ENCODE data around the gene PSRC1.
"Not testable (repeated sequence)": the region's sequence is repeated elsewhere in the genome, so short reads cannot be mapped to it uniquely, and the experiment has no call there.

Gene PSRC1

GRCh38 chr1:109295712-109296415 lies 12.9 kb upstream of the PSRC1 start:
- DNase-seq (ENCODE audit: low read depth) = no peak

DNA sequence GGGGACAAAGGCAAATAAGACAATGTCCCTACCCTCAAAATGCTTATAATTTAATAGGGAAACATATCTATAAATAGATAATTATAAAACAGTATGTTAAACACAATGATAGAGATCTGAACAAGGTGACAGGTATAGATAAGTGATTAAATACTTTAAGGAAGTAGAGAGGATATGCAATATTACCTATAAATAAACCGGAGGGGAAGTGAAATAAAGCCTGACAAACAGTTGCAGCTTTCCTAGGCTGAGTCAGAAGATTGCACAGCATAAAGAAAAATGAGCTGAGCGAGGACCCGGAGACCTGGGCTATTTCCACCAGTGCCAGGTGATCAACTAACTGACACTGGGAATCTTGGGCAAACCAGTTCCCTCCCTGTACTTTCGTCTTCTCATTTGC lies 11.5 kb upstream of the PSRC1 start:
- no peak for DNase-seq (ENCODE audit: low read depth)

DNA sequence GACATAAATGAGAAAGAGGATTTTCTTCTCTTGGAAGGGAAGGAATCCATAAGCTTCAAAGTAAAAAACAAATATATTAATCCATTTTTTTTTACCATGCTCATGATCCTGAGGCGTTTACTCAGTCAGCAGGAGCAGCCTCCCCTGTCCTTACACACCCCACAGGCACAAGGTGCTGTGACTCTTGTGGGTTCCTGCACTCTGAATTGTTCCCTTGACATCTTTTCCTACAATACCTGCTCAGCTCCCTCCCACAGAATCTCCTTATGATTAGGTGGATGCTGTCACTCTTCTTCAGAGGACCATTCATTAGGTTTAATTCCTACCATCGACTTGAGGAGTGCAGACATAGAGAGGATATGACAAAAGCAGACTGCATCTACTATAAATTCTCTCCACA lies 10.1 kb upstream of the PSRC1 start:
- DNase-seq (ENCODE audit: low read depth) = no peak

- DNase-seq (ENCODE audit: low read depth) = no peak
Measured at GRCh38 chr1:109292364-109292763, 9.4 kb upstream of the PSRC1 start.

DNA sequence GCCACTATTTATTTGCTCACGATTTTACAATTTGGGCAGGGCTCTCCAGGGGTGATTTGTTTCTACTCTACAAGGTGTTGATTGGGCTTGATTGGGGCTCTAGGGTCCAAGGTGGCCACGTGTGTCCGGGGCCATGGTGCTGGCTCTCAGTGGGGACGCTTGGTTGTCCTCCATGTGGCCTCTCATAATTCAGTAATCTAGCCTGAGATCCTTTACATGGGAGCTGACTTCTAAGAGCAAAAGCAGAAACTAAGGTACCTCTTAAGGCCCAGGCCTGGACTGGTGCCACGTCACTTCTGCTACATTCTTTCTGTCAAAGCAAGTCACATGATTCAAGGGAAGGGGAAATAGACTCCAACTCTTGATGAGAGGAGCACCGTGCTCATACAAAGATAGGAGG lies 8.1 kb upstream of the PSRC1 start:
- DNase-seq (ENCODE audit: low read depth) = no peak

DNA sequence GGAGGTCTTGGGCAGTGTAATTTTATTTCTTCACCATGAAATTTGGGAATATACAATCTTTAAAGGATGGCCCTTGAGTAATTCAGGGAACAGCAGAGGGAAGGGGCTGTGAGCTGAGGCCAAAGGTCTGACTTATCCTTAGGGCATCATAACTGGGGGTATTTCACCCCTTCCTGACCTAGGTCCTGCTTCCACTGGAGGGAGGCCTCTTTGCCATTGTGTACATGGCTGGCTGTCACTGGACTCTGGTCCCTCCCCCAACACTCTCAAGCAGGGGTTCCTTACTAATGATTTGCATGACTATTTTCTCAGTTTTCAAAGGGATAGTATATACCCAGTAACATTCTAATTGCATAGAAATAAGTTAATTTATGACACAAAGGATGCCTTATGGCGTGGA lies 7.2 kb upstream of the PSRC1 start:
- DNase-seq (ENCODE audit: low read depth) = no peak

DNA sequence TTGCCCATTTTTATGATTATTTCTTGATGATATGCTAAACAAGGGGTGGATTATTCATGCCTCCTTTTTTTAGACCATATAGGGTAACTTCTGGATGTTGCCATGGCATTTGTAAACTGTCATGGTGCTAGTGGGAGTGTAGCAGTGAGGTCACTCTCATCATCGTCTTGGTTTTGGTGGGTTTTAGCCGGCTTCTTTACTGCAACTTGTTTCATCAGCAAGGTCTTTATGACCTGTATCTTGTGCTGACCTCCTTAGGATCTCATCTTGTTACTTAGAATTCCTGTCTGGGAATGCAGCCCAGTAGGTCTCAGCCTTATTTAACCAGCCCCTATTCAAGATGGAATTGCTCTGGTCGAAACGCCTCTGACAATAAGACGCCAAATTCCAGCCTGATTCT lies 3.8 kb upstream of the PSRC1 start:
- not testable (repeated sequence) for DNase-seq (ENCODE audit: low read depth)

DNA sequence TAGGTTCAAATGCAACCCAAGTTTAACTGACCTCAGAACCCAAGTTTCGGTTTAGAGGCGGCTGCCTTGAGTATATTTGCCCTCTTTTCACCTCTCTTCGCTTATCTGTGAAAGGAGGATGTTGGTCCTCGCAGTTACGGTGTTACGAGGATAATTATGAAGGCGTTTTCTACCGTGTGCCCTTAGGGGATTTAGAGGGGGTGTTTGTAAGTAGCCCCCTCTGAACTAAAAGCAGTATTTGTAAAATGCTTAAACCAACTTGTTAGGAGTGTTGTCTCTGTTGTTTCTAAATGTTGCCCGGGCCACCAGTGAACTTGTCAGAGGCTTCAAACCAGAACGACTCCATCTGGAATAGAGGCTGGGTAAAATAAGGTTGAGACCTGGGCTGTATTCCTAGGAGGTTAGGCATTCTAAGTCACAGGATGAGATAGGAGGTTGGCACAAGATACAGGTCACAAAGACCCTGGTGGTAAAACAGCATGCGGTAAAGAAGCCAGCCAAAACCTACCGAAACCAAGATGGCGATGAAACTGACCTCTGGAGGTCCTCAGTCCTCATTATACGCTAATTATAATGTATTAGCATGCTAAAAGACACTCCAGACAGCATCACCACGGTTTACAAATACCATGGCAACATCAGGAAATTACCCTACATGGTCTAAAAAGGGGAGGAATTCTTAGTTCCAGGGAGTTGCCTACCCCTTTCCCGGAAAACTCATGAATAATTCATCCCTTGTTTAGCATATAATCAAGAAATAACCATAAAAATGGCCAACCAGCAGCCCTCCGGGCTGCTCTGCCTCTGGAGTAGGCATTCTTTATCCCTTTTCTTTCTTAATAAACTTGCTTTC lies 1.0 kb upstream of the PSRC1 start:
- DNase-seq (ENCODE audit: low read depth) = no peak

GRCh38 chr1:109282497-109282951 lies 421 bp downstream of the PSRC1 start:
- no peak for DNase-seq (ENCODE audit: low read depth)

DNA sequence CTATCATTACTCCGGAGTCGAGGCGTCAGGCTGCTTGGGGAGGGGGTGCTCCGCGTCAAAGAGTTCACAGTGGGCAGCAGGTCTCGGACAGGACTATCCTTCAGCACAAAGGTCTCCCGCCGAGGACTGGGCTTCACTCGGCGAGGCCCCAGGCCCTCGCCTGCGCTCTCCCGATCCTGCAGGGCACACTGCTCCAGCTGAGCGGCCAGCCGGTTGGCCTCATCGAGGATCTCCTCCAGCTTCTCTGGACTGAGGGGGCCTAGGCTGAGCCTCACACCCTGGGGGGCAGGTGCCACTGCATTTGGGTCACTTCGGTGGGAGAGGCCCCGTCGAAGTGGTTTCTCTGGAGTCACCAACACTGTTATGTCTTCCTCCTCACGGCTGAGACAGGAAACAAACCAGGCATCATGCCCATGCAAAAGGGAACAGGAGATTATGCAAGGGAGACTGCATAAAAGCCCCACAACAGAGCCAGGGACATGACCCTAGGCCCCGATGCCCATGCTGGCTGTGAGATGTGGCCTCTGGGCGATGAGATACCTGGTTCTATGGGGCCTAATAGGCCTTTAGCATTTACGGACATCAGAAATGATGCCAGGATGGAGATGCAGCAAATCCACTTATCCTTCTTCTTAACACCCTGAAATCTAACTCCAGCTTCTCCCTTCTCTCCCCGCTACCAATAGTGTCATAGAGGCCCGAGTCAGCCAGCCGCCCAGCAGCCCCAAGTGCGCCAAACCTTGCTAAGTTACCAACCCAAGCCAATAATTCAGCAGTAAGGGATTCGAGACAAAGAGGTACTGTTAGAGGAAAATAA lies 1.1 kb downstream of the PSRC1 start:
- DNase-seq (ENCODE audit: low read depth) = no peak

DNA sequence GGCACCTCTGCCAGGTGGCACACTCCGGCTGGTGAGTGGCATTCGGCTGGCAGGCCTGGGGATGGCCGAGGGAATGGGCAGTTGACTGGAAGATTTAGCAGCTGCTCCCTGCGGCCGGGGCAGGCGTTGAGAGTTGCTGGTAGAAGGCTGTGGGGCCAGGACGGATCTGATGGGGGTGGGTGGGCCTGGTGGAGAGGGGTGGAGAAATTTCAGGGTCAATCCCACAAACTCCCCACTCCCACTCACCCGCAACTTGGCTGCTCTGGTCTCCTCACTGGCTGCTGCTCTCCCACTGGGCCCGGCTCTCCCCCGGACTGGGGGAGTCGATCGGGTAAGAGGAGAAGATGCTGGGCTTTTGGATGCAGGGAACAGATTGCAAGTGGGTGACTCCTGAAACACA lies 2.1 kb downstream of the PSRC1 start:
- DNase-seq (ENCODE audit: low read depth) = no peak

DNA sequence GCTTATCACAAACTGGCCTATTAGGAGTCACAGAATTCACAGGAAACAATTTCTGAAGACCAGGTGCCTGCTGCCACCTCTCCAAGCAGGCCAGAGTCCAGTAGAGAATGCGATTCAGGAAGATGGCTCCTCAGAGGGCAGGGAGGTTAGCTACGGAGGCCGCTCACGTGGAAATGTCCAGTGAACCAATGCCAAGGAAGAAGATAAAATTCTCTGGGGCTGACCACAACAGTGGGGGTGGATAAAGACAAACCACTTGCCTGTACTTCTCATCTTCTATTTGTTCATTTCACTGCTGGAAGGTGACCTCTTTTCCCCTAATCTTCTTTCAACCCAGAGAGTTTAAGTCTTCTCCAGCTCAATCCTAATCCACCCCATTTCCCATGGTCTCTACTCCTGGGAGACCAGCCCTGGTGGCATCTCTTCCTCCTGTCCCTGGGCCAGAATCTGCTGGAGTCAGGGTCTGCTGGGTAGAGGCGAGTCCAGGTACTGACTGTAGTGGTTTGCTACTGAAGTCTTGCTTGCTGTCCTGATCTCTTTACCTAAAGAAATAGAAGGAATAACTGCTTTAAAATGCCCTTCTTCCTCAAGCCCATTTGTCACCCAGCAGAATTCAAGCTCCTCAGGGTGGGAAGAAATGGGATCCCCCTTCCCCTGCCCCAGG lies 3.2 kb downstream of the PSRC1 start:
- no peak for DNase-seq (ENCODE audit: low read depth)

- peak; percentile 40 for DNase-seq (ENCODE audit: low read depth)
Measured at GRCh38 chr1:109277434-109278204, 5.3 kb downstream of the PSRC1 start.

GRCh38 chr1:109275706-109276345 lies 7.1 kb downstream of the PSRC1 start:
- no peak for DNase-seq (ENCODE audit: low read depth)

GRCh38 chr1:109274533-109275476 lies 8.1 kb downstream of the PSRC1 start:
- DNase-seq (ENCODE audit: low read depth) = no peak

DNA sequence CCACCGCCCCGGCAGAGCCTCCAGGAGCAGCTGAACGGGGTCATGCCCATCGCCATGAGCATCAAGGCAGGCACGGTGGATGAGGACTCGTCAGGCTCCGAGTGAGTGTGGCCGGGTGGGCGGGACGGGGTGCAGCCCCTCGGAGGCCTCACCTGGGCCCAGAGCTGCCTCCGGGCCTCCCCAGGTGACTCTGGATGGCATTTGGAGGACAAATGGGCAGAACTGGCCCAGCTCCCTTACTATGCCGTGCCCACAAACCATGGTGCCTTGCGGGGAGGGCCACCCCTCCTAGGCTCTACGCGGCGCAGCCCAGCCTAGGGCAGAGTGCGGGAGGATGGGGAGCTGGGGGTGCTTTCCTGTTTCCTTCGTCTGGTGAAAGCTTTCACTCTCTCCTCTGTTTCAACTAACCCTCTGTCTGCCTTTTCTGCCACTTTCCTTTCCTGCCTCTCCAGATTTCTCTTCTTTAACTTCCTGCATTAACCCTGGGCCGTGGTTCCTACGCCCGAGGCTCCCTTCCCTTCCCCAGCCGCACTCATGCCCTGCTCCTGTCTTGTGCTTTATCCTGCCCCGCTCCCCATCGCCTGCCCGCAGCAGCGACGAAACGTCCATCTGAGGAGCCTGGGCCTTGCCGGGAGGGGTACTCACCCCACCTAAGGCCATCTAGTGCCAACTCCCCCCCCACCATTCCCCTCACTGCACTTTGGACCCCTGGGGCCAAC lies 9.2 kb downstream of the PSRC1 start:
- no peak for DNase-seq (ENCODE audit: low read depth)

- DNase-seq (ENCODE audit: low read depth) = no peak
Measured at GRCh38 chr1:109272831-109273547, 10.0 kb downstream of the PSRC1 start.
